CD14-positive monocyte (primary cell): Measurements from ENCODE around the gene CD22. TPM values are rescaled to one million over a fixed set of nuclear protein-coding genes. Genes with fewer than 3 reads are reported as not detected.
A peak's percentile ranks its signal among the peaks of the same experiment; 100 is the strongest.

ENCODE experiments used
- DNase-seq, 3 donors: peaks; one replicate each; pipeline ENCODE4 v3.0.0-alpha.2; 2011 to 2022
- H2AFZ ChIP-seq: 2 replicates; pipeline ENCODE4 v1.6.0; 2012; ENCODE audit warnings: mild to moderate bottlenecking, low read depth, low read length, inconsistent platforms; ENCODE audit not compliant: insufficient read depth, poor library complexity, severe bottlenecking
- H3K27ac ChIP-seq, 2 donors: 1 replicate in 1 of 2; 2 replicates in 1 of 2; pipeline ENCODE4 v1.5.1; 2012 to 2013; ENCODE audit warnings: low read length in 2 of 2, control low read depth in 1 of 2, inconsistent platforms in 1 of 2, low read depth in 1 of 2, mild to moderate bottlenecking in 1 of 2
- H3K27me3 ChIP-seq, 2 donors: one replicate each; pipeline versions ENCODE4 v1.6.0 to v1.6.1; 2011 to 2013; ENCODE audit warnings: low read length in 2 of 2; ENCODE audit not compliant: control insufficient read depth in 2 of 2, insufficient read depth in 2 of 2
- H3K36me3 ChIP-seq, 2 donors: replicated peaks in 1 of 2; 1 replicate in 1 of 2; 2 replicates in 1 of 2; pipeline versions ENCODE4 v1.5.1 to v1.6.1; 2012 to 2013; ENCODE audit warnings: low read length in 2 of 2, control low read depth in 1 of 2, inconsistent platforms in 1 of 2, mild to moderate bottlenecking in 1 of 2; ENCODE audit not compliant: insufficient read depth in 2 of 2, control insufficient read depth in 1 of 2
- H3K4me1 ChIP-seq, 2 donors: 1 replicate in 1 of 2; 2 replicates in 1 of 2; pipeline versions ENCODE4 v1.5.1 to v1.6.1; 2012 to 2013; ENCODE audit warnings: low read length in 2 of 2, control low read depth in 1 of 2, inconsistent platforms in 1 of 2, mild to moderate bottlenecking in 1 of 2, moderate library complexity in 1 of 2; ENCODE audit not compliant: insufficient read depth in 2 of 2, control insufficient read depth in 1 of 2
- H3K4me2 ChIP-seq: replicated peaks from 2 replicates; pipeline ENCODE3; 2012; ENCODE audit warnings: low read length, moderate library complexity, mild to moderate bottlenecking; ENCODE audit not compliant: poor library complexity, severe bottlenecking; ENCODE audit errors: extremely low read depth
- H3K4me3 ChIP-seq, 3 experiments: fragments of 200-600 bp in 1 of 3; sonication (generic) in 1 of 3; replicated peaks in 1 of 3; 1 replicate in 2 of 3; 2 replicates in 1 of 3; pipeline ENCODE4 v1.5.1; 2011 to 2013; ENCODE audit warnings: low read length in 3 of 3, mild to moderate bottlenecking in 3 of 3, control low read depth in 2 of 3, low read depth in 2 of 3, inconsistent platforms in 1 of 3, moderate library complexity in 1 of 3
- H3K79me2 ChIP-seq: 2 replicates; pipeline ENCODE4 v1.6.0; 2012; ENCODE audit warnings: mild to moderate bottlenecking, control low read depth, inconsistent platforms, low read length, moderate library complexity; ENCODE audit not compliant: insufficient read depth
- H3K9ac ChIP-seq: 2 replicates; pipeline ENCODE4 v1.6.0; 2017; ENCODE audit warnings: low read length, mild to moderate bottlenecking; ENCODE audit not compliant: insufficient read depth, poor library complexity, severe bottlenecking
- H3K9me3 ChIP-seq, 2 donors: replicated peaks in 1 of 2; 1 replicate in 1 of 2; 2 replicates in 1 of 2; pipeline versions ENCODE4 v1.5.1 to v1.6.1; 2012 to 2013; ENCODE audit warnings: low read length in 2 of 2, control low read depth in 1 of 2; ENCODE audit not compliant: control insufficient read depth in 1 of 2, insufficient read depth in 1 of 2
- H4K20me1 ChIP-seq: 2 replicates; pipeline ENCODE4 v1.6.0; 2012; ENCODE audit warnings: mild to moderate bottlenecking, low read length, control low read depth, moderate library complexity; ENCODE audit not compliant: insufficient read depth
- H3K27ac Mint-ChIP-seq, 7 donors: one replicate each; pipeline ENCODE4 v1.8.0; 2020; ENCODE audit warnings: mild to moderate bottlenecking in 7 of 7, mixed read lengths in 7 of 7, moderate library complexity in 6 of 7, inconsistent platforms in 2 of 7
- H3K27me3 Mint-ChIP-seq, 3 donors: one replicate each; pipeline ENCODE4 v1.8.0; 2021 to 2022; ENCODE audit warnings: low read depth in 3 of 3, mild to moderate bottlenecking in 3 of 3, mixed read lengths in 3 of 3, moderate library complexity in 3 of 3, inconsistent platforms in 1 of 3
- H3K36me3 Mint-ChIP-seq, 2 donors: one replicate each; pipeline ENCODE4 v1.8.0; 2020; ENCODE audit warnings: mixed read lengths in 2 of 2, inconsistent platforms in 1 of 2, mild to moderate bottlenecking in 1 of 2
- H3K4me1 Mint-ChIP-seq: one replicate; pipeline ENCODE4 v1.8.0; 2020; ENCODE audit warnings: mild to moderate bottlenecking, mixed read lengths
- H3K4me3 Mint-ChIP-seq, 2 donors: one replicate each; pipeline ENCODE4 v1.8.0; 2020; ENCODE audit warnings: mild to moderate bottlenecking in 2 of 2, mixed read lengths in 2 of 2, moderate library complexity in 1 of 2
- H3K9me3 Mint-ChIP-seq, 7 donors: one replicate each; pipeline ENCODE4 v1.8.0; 2020 to 2022; ENCODE audit warnings: mixed read lengths in 7 of 7, mild to moderate bottlenecking in 6 of 7, moderate library complexity in 6 of 7, inconsistent platforms in 2 of 7
- WGBS: methylation state at CpG from one replicate; pipeline ENCODE4 v1.1.5; 2013; ENCODE audit warnings: missing lambda C conversion rate; ENCODE audit not compliant: insufficient coverage; 5-methylcytosine and 5-hydroxymethylcytosine counted together
- intact Hi-C, 2 donors: fragments of 100-400 bp; cut with micrococcal nuclease; formaldehyde crosslinking; loops; one replicate each; pipeline versions ENCODE4 v1.15.0 to v1.15.1; 2023
- polyA plus RNA-seq, 3 donors: library from polyadenylated mRNA; depleted of rRNA in 1 of 3; unstranded in 2 of 3; stranded (reverse) in 1 of 3; fragments of 300-500 nt in 2 of 3; fragments of >200 nt in 1 of 3; fragmentation: Illumina TruSeq in 2 of 3; gene quantifications; 1 replicate in 2 of 3; 2 replicates in 1 of 3; pipeline ENCODE4 v1.2.3, GENCODE V29; 2012 to 2021
- TF ChIP-seq, protein P1 (sequence below): fragments of 200-600 bp; IDR thresholded peaks from one replicate; pipeline ENCODE4 v1.8.0; 2022; ENCODE audit warnings: antibody characterized with exemption, mild to moderate bottlenecking

The CD22 gene
- polyA plus RNA-seq, 3 donors = 0.24 to 4.8 (median 0.88) TPM

DNA sequence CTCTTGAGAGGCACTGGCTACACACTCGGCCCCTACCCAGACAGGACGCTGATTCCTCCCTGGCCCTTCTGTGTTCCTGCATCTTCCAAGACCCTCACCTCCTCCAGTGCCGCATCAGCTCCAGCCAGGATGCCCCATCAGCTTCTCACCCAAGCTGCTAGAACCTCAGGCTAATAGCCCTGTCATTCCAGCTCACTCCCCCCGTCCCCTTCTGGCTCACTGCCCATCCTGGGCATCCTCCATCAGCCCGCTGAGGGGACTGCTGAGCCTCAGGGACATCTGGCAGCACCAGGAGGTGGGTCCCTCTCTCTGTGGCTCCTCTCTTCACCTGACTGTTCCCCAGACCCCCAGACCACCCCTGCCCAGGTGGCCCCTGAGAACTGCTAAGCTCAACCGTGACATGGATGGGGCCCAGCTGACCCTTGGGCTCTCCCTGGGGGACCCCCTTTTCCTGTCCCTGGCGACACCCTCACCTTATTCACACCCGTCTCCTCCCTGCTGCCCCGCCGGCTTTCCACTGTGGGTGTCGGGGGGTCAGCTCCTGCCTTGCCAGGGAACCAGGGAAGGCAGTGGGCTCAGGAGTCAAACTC, 34.1 kb downstream of the CD22 start:
- WGBS = 95% methylated on average over 6 of the region's 11 CpGs
- Mint-ChIP-seq H3K4me1 (peaks cover 6% of the 10 kb centered on the region), H3K27me3 (peaks cover 0 to 18% (median 8%) of the 10 kb centered on the region in 3 donors), H3K4me3 (no peak overlapping the region), H3K9me3 (peaks cover 0 to under 1% (median 0%) of the 10 kb centered on the region in 7 donors), H3K36me3 (no peaks in the 10 kb centered on the region), H3K27ac (peak overlapping the region in 1 of 7 donors; percentile 40)
- intact Hi-C loops = no loop called here
- TF ChIP-seq, protein P1, sequence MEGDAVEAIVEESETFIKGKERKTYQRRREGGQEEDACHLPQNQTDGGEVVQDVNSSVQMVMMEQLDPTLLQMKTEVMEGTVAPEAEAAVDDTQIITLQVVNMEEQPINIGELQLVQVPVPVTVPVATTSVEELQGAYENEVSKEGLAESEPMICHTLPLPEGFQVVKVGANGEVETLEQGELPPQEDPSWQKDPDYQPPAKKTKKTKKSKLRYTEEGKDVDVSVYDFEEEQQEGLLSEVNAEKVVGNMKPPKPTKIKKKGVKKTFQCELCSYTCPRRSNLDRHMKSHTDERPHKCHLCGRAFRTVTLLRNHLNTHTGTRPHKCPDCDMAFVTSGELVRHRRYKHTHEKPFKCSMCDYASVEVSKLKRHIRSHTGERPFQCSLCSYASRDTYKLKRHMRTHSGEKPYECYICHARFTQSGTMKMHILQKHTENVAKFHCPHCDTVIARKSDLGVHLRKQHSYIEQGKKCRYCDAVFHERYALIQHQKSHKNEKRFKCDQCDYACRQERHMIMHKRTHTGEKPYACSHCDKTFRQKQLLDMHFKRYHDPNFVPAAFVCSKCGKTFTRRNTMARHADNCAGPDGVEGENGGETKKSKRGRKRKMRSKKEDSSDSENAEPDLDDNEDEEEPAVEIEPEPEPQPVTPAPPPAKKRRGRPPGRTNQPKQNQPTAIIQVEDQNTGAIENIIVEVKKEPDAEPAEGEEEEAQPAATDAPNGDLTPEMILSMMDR = no peak
- Histone ChIP-seq H3K4me3 (no peak overlapping the region), H3K27me3 (peaks cover 0 to 4% of the 10 kb centered on the region in 2 donors), H3K27ac (no peak overlapping the region), H3K79me2 (no peaks in the 10 kb centered on the region), H3K4me1 (peaks cover 4 to 5% of the 10 kb centered on the region in 2 donors), H3K9ac (no peak overlapping the region), H2AFZ (no peak overlapping the region), H4K20me1 (no peaks in the 10 kb centered on the region), H3K9me3 (no peaks in the 10 kb centered on the region), H3K4me2 (no peak overlapping the region), H3K36me3 (no peaks in the 10 kb centered on the region)
- no peak for DNase-seq

DNA sequence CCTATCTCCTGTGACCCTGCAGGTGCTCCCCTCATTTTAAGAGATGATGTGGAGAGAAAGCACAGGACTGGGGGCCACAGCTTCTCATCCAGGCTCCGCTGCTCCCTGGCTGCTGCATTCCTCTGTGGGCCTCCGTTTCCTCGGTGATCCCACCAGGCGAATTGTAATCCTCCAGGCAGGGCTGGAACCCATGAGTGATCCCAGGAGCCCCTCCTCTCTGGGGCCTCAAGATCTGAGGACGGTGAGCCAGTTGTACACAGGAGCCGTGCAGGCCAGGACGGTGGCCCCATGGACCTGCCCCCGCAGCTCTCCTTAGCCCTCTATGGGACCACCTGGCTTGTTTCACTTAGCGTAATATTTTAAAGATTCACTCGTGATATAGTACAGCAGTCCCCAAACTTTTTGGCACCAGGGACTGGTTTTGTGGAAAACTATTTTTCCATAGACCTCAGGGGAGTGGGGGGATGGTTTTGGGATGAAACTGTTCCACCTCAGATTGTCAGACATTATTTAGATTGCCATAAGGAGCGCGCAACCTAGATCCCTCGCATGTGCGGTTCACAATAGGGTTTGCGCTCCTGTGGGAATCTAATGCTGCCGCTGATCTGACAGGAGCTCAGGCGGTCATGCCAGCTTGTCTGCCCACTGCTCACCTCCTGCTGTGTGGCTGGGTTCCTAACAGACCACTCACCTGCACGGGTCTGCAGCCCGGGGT, 34.9 kb downstream of the CD22 start:
- Histone ChIP-seq H4K20me1 (no peaks in the 10 kb centered on the region), H3K36me3 (no peaks in the 10 kb centered on the region), H3K27ac (no peak overlapping the region), H3K4me2 (no peak overlapping the region), H3K4me1 (no peaks in the 10 kb centered on the region), H3K9ac (no peak overlapping the region), H3K9me3 (peaks cover 0 to 2% of the 10 kb centered on the region in 2 donors), H3K27me3 (peaks cover 0 to 4% of the 10 kb centered on the region in 2 donors), H3K79me2 (no peaks in the 10 kb centered on the region), H2AFZ (no peak overlapping the region), H3K4me3 (no peak overlapping the region)
- TF ChIP-seq, protein P1 = no peak
- peaks cover under 1% of the 10 kb centered on the region for H3K4me1 Mint-ChIP-seq
- peaks cover 0 to 20% (median 8%) of the 10 kb centered on the region in 3 donors for H3K27me3 Mint-ChIP-seq
- WGBS = 93% methylated on average over 17 of the region's 19 CpGs
- no peak overlapping the region for H3K4me3 Mint-ChIP-seq
- H3K36me3 Mint-ChIP-seq = no peaks in the 10 kb centered on the region
- DNase-seq = no peak
- intact Hi-C loops = no loop called here
- H3K9me3 Mint-ChIP-seq = peaks cover 0 to 6% (median 3%) of the 10 kb centered on the region in 7 donors
- no peak overlapping the region for H3K27ac Mint-ChIP-seq
